Cardiac muscle cell (in vitro differentiated cells and primary cell): ENCODE data around the gene NIM1K. TPM values are rescaled to one million over a fixed set of nuclear protein-coding genes. Genes with fewer than 3 reads are reported as not detected.
A peak's percentile ranks its signal among the peaks of the same experiment; 100 is the strongest.
"Not testable (repeated sequence)": the region's sequence is repeated elsewhere in the genome, so short reads cannot be mapped to it uniquely, and the experiment has no call there.

Experiments used
- DNase-seq, 2 donors: peaks; one replicate each; pipeline versions ENCODE4 v3.0.0 to v3.0.0-alpha.2; 2010 to 2017; ENCODE audit warnings: low read depth in 1 of 2, low spot score in 1 of 2
- H3K27ac ChIP-seq: fragments of 200-600 bp; sonication (generic); 2 replicates; pipeline ENCODE4 v1.5.1; 2016
- H3K27me3 ChIP-seq: fragments of 200-600 bp; sonication (generic); 2 replicates; pipeline ENCODE4 v1.6.0; 2016; ENCODE audit warnings: control low read depth
- H3K36me3 ChIP-seq: fragments of 200-600 bp; sonication (generic); 2 replicates; pipeline ENCODE4 v1.5.1; 2016; ENCODE audit warnings: control low read depth
- H3K4me1 ChIP-seq: fragments of 200-600 bp; sonication (generic); 2 replicates; pipeline ENCODE4 v1.8.1; 2017; ENCODE audit warnings: low read depth, mild to moderate bottlenecking, mixed run types
- H3K4me3 ChIP-seq: fragments of 200-600 bp; sonication (generic); 2 replicates; pipeline ENCODE4 v1.5.1; 2016; ENCODE audit warnings: mild to moderate bottlenecking
- H3K9me3 ChIP-seq: fragments of 200-600 bp; sonication (generic); 2 replicates; pipeline ENCODE4 v1.5.1; 2017; ENCODE audit warnings: low read depth, mild to moderate bottlenecking, control low read depth
- polyA plus RNA-seq: library from polyadenylated mRNA; unstranded; fragments of >200 nt; fragmentation: Nextera tagmentation; extraction: Ambion mirVana; gene quantifications from 2 replicates; pipeline ENCODE4 v1.2.1, GENCODE V29; 2016
- total RNA-seq: library from RNA; depleted of rRNA; stranded (reverse); fragments of >200 nt; gene quantifications from 2 replicates; pipeline ENCODE4 v1.2.3, GENCODE V29; 2016
- TF ChIP-seq, protein P1 (sequence below): IDR thresholded peaks from 2 replicates; pipeline ENCODE4 v1.5.1; 2012; ENCODE audit warnings: low read depth, mild to moderate bottlenecking, low read length

The NIM1K gene
- total and polyA plus RNA-seq, 2 experiments from 2014 or later = 0.27 to 0.98 TPM

DNA sequence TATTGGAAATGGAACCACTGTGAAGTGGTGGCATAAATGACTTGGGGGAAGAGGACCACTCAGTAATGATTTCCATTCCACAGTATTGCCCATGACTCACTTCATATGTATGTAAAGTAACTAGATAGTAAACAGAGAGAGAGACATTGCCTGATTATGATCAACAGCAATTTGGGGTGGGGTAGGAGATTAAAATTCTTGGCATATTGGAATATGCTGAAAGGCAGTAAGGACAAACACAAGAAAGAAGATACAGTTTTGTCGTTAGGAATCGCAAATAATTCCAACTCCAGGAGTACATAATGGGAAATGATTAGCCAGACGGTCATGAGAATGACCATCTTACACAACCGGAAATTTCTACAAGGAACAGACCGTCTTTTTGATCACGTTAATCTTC lies 122.7 kb downstream of the NIM1K start:
- Histone ChIP-seq H3K27ac (peak overlapping the region; percentile 96), H3K27me3 (no peaks in the 10 kb centered on the region), H3K36me3 (no peaks in the 10 kb centered on the region), H3K9me3 (no peaks in the 10 kb centered on the region), H3K4me1 (peaks cover 27% of the 10 kb centered on the region), H3K4me3 (no peak overlapping the region)
- DNase-seq = no peak
- TF ChIP-seq, protein P1, sequence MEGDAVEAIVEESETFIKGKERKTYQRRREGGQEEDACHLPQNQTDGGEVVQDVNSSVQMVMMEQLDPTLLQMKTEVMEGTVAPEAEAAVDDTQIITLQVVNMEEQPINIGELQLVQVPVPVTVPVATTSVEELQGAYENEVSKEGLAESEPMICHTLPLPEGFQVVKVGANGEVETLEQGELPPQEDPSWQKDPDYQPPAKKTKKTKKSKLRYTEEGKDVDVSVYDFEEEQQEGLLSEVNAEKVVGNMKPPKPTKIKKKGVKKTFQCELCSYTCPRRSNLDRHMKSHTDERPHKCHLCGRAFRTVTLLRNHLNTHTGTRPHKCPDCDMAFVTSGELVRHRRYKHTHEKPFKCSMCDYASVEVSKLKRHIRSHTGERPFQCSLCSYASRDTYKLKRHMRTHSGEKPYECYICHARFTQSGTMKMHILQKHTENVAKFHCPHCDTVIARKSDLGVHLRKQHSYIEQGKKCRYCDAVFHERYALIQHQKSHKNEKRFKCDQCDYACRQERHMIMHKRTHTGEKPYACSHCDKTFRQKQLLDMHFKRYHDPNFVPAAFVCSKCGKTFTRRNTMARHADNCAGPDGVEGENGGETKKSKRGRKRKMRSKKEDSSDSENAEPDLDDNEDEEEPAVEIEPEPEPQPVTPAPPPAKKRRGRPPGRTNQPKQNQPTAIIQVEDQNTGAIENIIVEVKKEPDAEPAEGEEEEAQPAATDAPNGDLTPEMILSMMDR = no peak

DNA sequence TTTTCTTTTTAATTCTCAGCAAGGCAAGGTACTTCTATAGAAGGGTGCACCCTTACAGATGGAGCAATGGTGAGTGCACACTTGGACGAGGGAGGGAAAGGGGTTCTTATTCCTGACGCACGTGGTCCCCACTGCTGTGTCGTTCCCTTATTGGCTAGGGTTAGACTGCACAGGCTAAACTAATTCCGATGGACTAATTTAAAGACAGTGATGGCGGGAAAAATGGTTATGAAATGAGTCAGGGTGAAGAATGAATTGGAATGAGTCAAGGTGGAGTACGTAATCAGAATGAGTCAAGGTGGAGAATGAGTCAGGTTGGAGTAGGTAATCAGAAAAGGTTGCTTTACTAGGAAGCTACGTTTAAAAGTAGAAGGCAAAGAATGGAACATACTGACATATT lies 123.2 kb downstream of the NIM1K start:
- TF ChIP-seq, protein P1 = no peak
- H3K27ac ChIP-seq = no peak overlapping the region
- DNase-seq = no peak
- H3K4me3 ChIP-seq = no peak overlapping the region
- no peaks in the 10 kb centered on the region for H3K36me3 ChIP-seq
- H3K9me3 ChIP-seq = no peaks in the 10 kb centered on the region
- H3K27me3 ChIP-seq = no peaks in the 10 kb centered on the region
- H3K4me1 ChIP-seq = peaks cover 22% of the 10 kb centered on the region

DNA sequence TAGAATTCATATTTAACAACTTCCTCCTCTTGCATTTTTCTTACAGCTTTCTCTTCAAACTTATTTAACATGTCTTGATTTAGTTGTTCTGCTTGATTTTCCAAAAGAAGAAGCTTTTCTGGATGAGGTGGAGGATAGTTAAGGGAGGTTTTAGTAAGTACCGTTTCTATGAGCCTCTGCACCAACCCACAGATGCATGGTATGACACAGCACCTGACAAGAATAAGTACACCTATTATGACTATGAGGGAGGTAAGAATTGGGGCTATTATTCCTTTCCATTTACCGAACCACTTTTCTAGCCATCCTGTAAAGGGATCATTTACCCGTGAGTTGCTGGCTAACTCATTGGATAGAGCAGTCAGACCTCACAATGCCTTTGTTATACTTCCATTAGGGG lies 123.7 kb downstream of the NIM1K start:
- Histone ChIP-seq H3K36me3 (no peaks in the 10 kb centered on the region), H3K9me3 (no peaks in the 10 kb centered on the region), H3K27me3 (no peaks in the 10 kb centered on the region), H3K4me1 (peaks cover 18% of the 10 kb centered on the region), H3K27ac (no peak overlapping the region), H3K4me3 (no peak overlapping the region)
- no peak for DNase-seq
- TF ChIP-seq, protein P1 = no peak

DNA sequence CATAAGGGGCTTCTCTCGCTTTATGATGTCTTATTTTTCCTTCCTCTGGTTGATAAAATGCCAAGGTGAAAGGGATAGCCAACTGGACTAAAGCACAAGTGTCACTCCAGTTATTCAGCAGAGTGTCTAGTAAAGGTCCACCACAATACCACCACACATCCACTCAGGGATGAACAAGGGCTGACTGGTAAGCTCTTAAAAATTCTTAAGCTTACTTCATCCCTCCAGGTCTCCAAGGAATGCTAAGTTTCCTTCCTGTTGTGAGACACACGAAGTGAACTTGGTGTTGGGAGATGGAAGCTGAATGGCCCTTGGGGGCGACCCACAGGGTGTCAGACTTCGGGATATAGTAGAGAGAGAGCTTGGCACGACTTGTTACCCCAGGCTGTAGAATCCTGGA lies 124.4 kb downstream of the NIM1K start:
- H3K27me3 ChIP-seq = no peaks in the 10 kb centered on the region
- H3K27ac ChIP-seq = no peak overlapping the region
- H3K4me1 ChIP-seq = peaks cover 15% of the 10 kb centered on the region
- TF ChIP-seq, protein P1 = no peak
- no peak overlapping the region for H3K4me3 ChIP-seq
- DNase-seq = no peak
- H3K36me3 ChIP-seq = no peaks in the 10 kb centered on the region
- no peaks in the 10 kb centered on the region for H3K9me3 ChIP-seq

DNA sequence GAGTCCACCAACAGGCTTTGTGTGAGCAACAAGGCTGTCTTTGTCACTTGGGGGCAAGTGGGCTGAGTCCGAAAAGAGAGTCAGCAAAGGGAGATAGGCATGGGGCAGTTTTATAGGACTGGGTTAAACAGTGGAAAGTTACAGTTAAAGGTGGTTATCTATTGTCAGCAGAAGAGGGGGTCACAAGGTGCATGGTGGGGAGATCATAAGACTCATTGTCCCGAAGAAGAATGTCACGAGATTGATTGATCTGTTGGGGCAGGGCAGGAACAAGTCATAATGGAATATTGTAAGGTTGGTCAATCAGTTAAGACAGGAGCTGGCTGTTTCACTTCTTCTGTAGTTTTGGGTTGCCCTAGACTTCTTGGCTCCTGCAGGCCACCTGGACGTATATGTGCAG lies 128.8 kb downstream of the NIM1K start:
- TF ChIP-seq, protein P1 = no peak

DNA sequence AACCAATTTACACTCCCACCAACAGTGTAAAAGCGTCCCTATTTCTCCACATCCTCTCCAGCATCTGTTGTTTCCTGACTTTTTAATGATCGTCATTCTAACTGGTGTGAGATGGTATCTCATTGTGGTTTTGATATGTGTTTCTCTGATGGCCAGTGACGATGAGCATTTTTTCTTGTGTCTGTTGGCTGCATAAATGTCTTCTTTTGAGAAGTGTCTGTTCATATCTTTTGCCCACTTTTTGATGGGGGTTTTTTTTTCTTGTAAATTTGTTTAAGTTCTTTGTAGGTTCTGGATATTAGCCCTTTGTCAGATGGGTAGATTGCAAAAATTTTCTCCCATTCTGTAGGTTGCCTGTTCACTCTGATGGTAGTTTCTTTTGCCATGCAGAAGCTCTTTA lies 131.5 kb downstream of the NIM1K start:
- not testable (repeated sequence) for H3K9me3 ChIP-seq, H3K27ac ChIP-seq, H3K4me1 ChIP-seq, H3K4me3 ChIP-seq, H3K36me3 ChIP-seq, H3K27me3 ChIP-seq, DNase-seq

More for the DNA sequence above, 128.8 kb downstream of the NIM1K start:
- H3K27ac ChIP-seq = no peak overlapping the region
- H3K27me3 ChIP-seq = no peaks in the 10 kb centered on the region
- DNase-seq = no peak
- H3K4me1 ChIP-seq = no peaks in the 10 kb centered on the region
- no peak overlapping the region for H3K4me3 ChIP-seq
- H3K9me3 ChIP-seq = no peaks in the 10 kb centered on the region
- no peaks in the 10 kb centered on the region for H3K36me3 ChIP-seq

DNA sequence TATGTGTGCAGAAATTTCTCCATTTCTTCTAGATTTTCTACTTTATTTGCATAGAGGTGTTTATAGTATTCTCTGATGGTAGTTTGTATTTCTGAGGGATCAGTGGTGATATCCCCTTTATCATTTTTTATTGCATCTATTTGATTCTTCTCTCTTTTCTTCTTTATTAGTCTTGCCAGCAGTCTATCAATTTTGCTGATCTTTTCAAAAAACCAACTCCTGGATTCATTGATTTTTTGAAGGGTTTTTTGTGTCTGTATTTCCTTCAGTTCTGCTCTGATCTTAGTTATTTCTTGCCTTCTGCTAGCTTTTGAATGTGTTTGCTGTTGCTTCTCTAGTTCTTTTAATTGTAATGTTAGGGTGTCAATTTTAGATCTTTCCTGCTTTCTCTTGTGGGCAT lies 133.6 kb downstream of the NIM1K start:
- H3K9me3 ChIP-seq, DNase-seq, H3K27ac ChIP-seq, H3K27me3 ChIP-seq, H3K36me3 ChIP-seq, H3K4me1 ChIP-seq, H3K4me3 ChIP-seq: not testable (repeated sequence)
